ENCODE measurements around the gene ARHGAP40. TPM values are rescaled to one million over a fixed set of nuclear protein-coding genes. Genes with fewer than 3 reads are reported as not detected.

Gene ARHGAP40
- total RNA-seq, 1 experiment from 2014 or later: 0.14 TPM

DNA sequence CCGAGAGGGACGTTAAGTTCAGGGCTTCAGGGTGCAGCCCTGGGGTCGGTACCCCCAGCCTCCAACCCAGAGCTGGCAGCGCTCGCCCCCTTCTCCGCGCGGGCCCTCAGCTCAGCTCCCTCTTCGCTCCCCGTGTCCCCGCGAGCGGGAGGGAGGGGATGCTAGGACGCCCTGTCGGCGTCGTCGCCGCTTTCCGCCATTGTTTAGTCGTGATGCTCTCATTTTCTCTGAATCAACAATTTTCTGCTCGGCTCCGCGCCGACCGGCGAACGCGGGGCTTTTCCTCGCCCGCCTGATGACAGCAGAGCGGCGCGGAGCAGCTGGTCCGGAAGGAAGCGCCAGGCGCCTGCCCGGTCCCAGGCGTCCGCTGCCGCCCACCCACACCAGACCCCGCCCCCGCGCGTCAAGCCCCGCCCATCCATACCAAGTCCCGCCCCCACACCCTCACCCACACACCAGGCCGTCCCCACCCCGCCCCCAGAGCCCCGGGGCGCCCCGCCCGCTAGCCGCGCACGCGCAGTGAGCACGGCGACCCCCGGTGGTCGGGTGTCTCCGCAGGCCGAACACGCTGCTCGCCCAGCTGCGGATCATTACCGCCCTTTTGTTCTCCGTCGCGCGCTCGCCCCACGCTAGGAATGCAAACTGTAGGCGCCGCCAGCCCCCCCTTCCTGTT lies 72.6 kb downstream of the ARHGAP40 start:
- ChIA-PET POLR2A (no interaction called here), CTCF (no interaction called here)
- TF ChIP-seq, protein P1, sequence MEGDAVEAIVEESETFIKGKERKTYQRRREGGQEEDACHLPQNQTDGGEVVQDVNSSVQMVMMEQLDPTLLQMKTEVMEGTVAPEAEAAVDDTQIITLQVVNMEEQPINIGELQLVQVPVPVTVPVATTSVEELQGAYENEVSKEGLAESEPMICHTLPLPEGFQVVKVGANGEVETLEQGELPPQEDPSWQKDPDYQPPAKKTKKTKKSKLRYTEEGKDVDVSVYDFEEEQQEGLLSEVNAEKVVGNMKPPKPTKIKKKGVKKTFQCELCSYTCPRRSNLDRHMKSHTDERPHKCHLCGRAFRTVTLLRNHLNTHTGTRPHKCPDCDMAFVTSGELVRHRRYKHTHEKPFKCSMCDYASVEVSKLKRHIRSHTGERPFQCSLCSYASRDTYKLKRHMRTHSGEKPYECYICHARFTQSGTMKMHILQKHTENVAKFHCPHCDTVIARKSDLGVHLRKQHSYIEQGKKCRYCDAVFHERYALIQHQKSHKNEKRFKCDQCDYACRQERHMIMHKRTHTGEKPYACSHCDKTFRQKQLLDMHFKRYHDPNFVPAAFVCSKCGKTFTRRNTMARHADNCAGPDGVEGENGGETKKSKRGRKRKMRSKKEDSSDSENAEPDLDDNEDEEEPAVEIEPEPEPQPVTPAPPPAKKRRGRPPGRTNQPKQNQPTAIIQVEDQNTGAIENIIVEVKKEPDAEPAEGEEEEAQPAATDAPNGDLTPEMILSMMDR (IDR thresholded peaks at IDR 0.05; ENCODE audit: insufficient read depth in 1 of 2, low read depth in 1 of 2, low read length in 1 of 2, severe bottlenecking in 1 of 2, unreplicated experiment in 1 of 2): no peak
- Mint-ChIP-seq H3K27ac (ENCODE audit: unreplicated experiment) (no peak overlapping the region), H3K9me3 (ENCODE audit: unreplicated experiment) (no peaks in the 10 kb centered on the region), H3K36me3 (ENCODE audit: insufficient read depth, unreplicated experiment) (no peaks in the 10 kb centered on the region), H3K4me3 (ENCODE audit: unreplicated experiment) (no peak overlapping the region), H3K4me1 (ENCODE audit: low read depth, unreplicated experiment) (no peaks in the 10 kb centered on the region), H3K27me3 (ENCODE audit: insufficient read depth, unreplicated experiment) (peaks cover 18% of the 10 kb centered on the region)
- no peak for DNase-seq
- intact Hi-C loops (cut with micrococcal nuclease; ENCODE audit: unreplicated experiment): no loop called here
- no peaks in the 10 kb centered on the region for H3K36me3 ChIP-seq (ENCODE audit: control insufficient read depth, insufficient read depth, low read length)
- no peak overlapping the region for H3K4me3 ChIP-seq (ENCODE audit: low read depth, low read length)
- no TSS peak for BruUV-seq (replicated peaks)
- H3K9me3 ChIP-seq: no peaks in the 10 kb centered on the region
- H3K4me1 ChIP-seq: no peaks in the 10 kb centered on the region
- no peaks in the 10 kb centered on the region; the same call in 1 of the 2 replicates for H3K27me3 ChIP-seq (replicated peaks; ENCODE audit: control insufficient read depth, insufficient read depth, low read length)

DNA sequence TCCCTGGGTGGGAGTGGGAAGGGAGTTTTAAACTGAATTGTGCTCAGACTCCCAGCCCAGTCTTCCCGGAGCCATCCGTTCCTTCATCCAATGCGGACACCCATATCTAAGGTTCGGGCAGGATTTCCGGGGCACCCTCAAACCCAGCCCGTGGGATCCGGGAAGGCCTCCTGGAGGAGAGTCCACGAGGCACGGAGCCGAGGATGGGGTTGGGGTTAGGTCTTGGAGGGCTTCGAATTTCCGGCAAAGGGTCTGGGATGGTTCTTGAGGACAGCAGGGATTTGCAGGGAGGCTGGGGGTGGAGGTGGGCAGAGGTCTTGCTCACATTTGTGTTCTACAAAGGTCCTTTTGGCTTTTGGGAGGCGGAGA lies 73.1 kb downstream of the ARHGAP40 start:
- no peak for DNase-seq
- Mint-ChIP-seq H3K27me3 (ENCODE audit: insufficient read depth, unreplicated experiment) (peaks cover 15% of the 10 kb centered on the region), H3K4me1 (ENCODE audit: low read depth, unreplicated experiment) (no peaks in the 10 kb centered on the region), H3K27ac (ENCODE audit: unreplicated experiment) (no peak overlapping the region), H3K9me3 (ENCODE audit: unreplicated experiment) (no peaks in the 10 kb centered on the region), H3K4me3 (ENCODE audit: unreplicated experiment) (no peak overlapping the region), H3K36me3 (ENCODE audit: insufficient read depth, unreplicated experiment) (no peaks in the 10 kb centered on the region)
- Histone ChIP-seq H3K9me3 (no peaks in the 10 kb centered on the region), H3K27me3 (replicated peaks; ENCODE audit: control insufficient read depth, insufficient read depth, low read length) (no peaks in the 10 kb centered on the region; the same call in 1 of the 2 replicates), H3K4me3 (ENCODE audit: low read depth, low read length) (no peak overlapping the region), H3K4me1 (no peaks in the 10 kb centered on the region), H3K36me3 (ENCODE audit: control insufficient read depth, insufficient read depth, low read length) (no peaks in the 10 kb centered on the region)
- ChIA-PET CTCF (no interaction called here), POLR2A (no interaction called here)
- no TSS peak for BruUV-seq (replicated peaks)
- intact Hi-C loops (cut with micrococcal nuclease; ENCODE audit: unreplicated experiment): no loop called here
- TF ChIP-seq, protein P1 (IDR thresholded peaks at IDR 0.05; ENCODE audit: insufficient read depth in 1 of 2, low read depth in 1 of 2, low read length in 1 of 2, severe bottlenecking in 1 of 2, unreplicated experiment in 1 of 2): no peak

DNA sequence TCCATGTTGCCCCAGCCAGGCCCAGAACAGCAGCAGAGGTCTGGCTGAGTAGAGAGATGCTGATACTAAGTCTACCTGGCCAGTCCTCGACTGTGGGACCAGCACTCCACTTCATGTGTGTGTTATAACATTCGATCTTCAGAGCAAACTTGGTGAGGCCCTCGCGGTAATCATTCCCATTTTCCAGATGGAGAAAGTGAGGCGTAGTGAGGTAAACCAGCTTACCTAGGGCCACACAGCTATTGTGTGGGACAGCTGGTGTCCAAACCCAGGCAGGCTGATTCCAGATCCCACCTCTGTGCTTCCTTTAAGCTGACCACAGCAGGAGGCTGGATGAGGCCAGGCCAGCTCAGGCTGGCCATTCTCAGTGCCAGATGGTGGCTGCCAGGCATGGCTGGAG lies 75.0 kb downstream of the ARHGAP40 start:
- Histone ChIP-seq H3K9me3 (no peaks in the 10 kb centered on the region), H3K27me3 (replicated peaks; ENCODE audit: control insufficient read depth, insufficient read depth, low read length) (no peaks in the 10 kb centered on the region), H3K4me1 (no peaks in the 10 kb centered on the region), H3K36me3 (ENCODE audit: control insufficient read depth, insufficient read depth, low read length) (no peaks in the 10 kb centered on the region), H3K4me3 (ENCODE audit: low read depth, low read length) (no peak overlapping the region)
- Mint-ChIP-seq H3K4me1 (ENCODE audit: low read depth, unreplicated experiment) (no peaks in the 10 kb centered on the region), H3K4me3 (ENCODE audit: unreplicated experiment) (no peak overlapping the region), H3K36me3 (ENCODE audit: insufficient read depth, unreplicated experiment) (no peaks in the 10 kb centered on the region), H3K9me3 (ENCODE audit: unreplicated experiment) (no peaks in the 10 kb centered on the region), H3K27ac (ENCODE audit: unreplicated experiment) (no peak overlapping the region), H3K27me3 (ENCODE audit: insufficient read depth, unreplicated experiment) (peaks cover 14% of the 10 kb centered on the region)
- ChIA-PET POLR2A (no interaction called here), CTCF (no interaction called here)
- TF ChIP-seq, protein P1 (IDR thresholded peaks at IDR 0.05; ENCODE audit: insufficient read depth in 1 of 2, low read depth in 1 of 2, low read length in 1 of 2, severe bottlenecking in 1 of 2, unreplicated experiment in 1 of 2): no peak
- intact Hi-C loops (cut with micrococcal nuclease; ENCODE audit: unreplicated experiment): no loop called here
- no TSS peak for BruUV-seq (replicated peaks)
- DNase-seq: no peak
